KMS-11 (cell line): ENCODE data around the gene RFTN1.

Source experiments
- H2AFZ ChIP-seq: fragments of 200-600 bp; sonication (generic); 2 replicates; pipeline ENCODE4 v1.6.1; 2016; ENCODE audit warnings: antibody characterized with exemption, mixed run types, low read depth
- H3K27ac ChIP-seq: fragments of 200-600 bp; sonication (generic); 2 replicates; pipeline ENCODE4 v1.6.1; 2016; ENCODE audit warnings: mild to moderate bottlenecking, mixed run types
- H3K27me3 ChIP-seq: fragments of 200-600 bp; sonication (generic); 2 replicates; pipeline ENCODE4 v1.6.1; 2017; ENCODE audit warnings: mild to moderate bottlenecking, low read depth, mixed run types, moderate library complexity; ENCODE audit not compliant: insufficient read depth
- H3K36me3 ChIP-seq: fragments of 200-600 bp; sonication (generic); 2 replicates; pipeline ENCODE4 v1.6.1; 2017; ENCODE audit warnings: mild to moderate bottlenecking, mixed run types; ENCODE audit not compliant: insufficient read depth
- H3K4me1 ChIP-seq: fragments of 200-600 bp; sonication (generic); 2 replicates; pipeline ENCODE4 v1.6.1; 2016; ENCODE audit warnings: mild to moderate bottlenecking, low read depth, mixed run types; ENCODE audit not compliant: poor library complexity, severe bottlenecking
- H3K4me2 ChIP-seq: fragments of 200-600 bp; sonication (generic); 2 replicates; pipeline ENCODE4 v1.7.0; 2016; ENCODE audit warnings: mild to moderate bottlenecking, mixed run types
- H3K4me3 ChIP-seq: fragments of 200-600 bp; sonication (generic); IDR thresholded peaks from 2 replicates; pipeline ENCODE4 v1.6.1; 2017; ENCODE audit warnings: low read depth, low read length, mixed read lengths; ENCODE audit not compliant: insufficient read depth
- H3K79me2 ChIP-seq: fragments of 200-600 bp; sonication (generic); 2 replicates; pipeline ENCODE4 v1.6.1; 2016; ENCODE audit warnings: low read depth, mixed run types; ENCODE audit not compliant: insufficient read depth
- H3K9ac ChIP-seq: fragments of 200-600 bp; sonication (generic); 2 replicates; pipeline ENCODE4 v1.6.1; 2016; ENCODE audit warnings: mild to moderate bottlenecking, mixed run types
- H4K20me1 ChIP-seq: fragments of 200-600 bp; sonication (generic); 2 replicates; pipeline ENCODE4 v1.6.1; 2016; ENCODE audit warnings: mild to moderate bottlenecking, mixed run types; ENCODE audit not compliant: insufficient read depth
- CTCF ChIP-seq: fragments of 200-600 bp; sonication (generic); conservative IDR thresholded peaks from 2 replicates; pipeline ENCODE4 v1.6.1; 2017; ENCODE audit warnings: low read depth, mild to moderate bottlenecking, antibody characterized with exemption, low read length, moderate library complexity, mixed read lengths

Gene RFTN1

GRCh38 chr3:16429086-16429485 lies 84.4 kb downstream of the RFTN1 start:
- H2AFZ ChIP-seq, result no peak overlapping the region
- H3K27me3 ChIP-seq, result no peaks in the 10 kb centered on the region
- H3K4me3 ChIP-seq, result no peak overlapping the region
- no peak overlapping the region for H3K27ac ChIP-seq
- H3K36me3 ChIP-seq, result no peaks in the 10 kb centered on the region
- H4K20me1 ChIP-seq, result no peaks in the 10 kb centered on the region
- no peak overlapping the region for H3K9ac ChIP-seq
- H3K4me2 ChIP-seq, result no peak overlapping the region
- no peak for TF ChIP-seq CTCF
- no peaks in the 10 kb centered on the region for H3K79me2 ChIP-seq
- H3K4me1 ChIP-seq, result no peaks in the 10 kb centered on the region

- Histone ChIP-seq H4K20me1 (no peaks in the 10 kb centered on the region), H2AFZ (no peak overlapping the region), H3K9ac (no peak overlapping the region), H3K27me3 (no peaks in the 10 kb centered on the region), H3K4me2 (no peak overlapping the region), H3K36me3 (no peaks in the 10 kb centered on the region), H3K4me1 (no peaks in the 10 kb centered on the region), H3K79me2 (no peaks in the 10 kb centered on the region), H3K4me3 (no peak overlapping the region), H3K27ac (no peak overlapping the region)
- no peak for TF ChIP-seq CTCF
These were observed 84.9 kb downstream of the RFTN1 start for GRCh38 chr3:16428612-16429011.

GRCh38 chr3:16427103-16427965 lies 86.2 kb downstream of the RFTN1 start:
- no peaks in the 10 kb centered on the region for H3K4me1 ChIP-seq

GRCh38 chr3:16426665-16427064 lies 86.8 kb downstream of the RFTN1 start:
- no peak overlapping the region for H2AFZ ChIP-seq
- H3K27me3 ChIP-seq, result no peaks in the 10 kb centered on the region
- no peaks in the 10 kb centered on the region for H3K36me3 ChIP-seq
- H3K4me2 ChIP-seq, result no peak overlapping the region
- no peak overlapping the region for H3K27ac ChIP-seq
- no peaks in the 10 kb centered on the region for H3K79me2 ChIP-seq
- H4K20me1 ChIP-seq, result no peaks in the 10 kb centered on the region
- H3K9ac ChIP-seq, result no peak overlapping the region
- H3K4me3 ChIP-seq, result no peak overlapping the region
- no peak for TF ChIP-seq CTCF
- H3K4me1 ChIP-seq, result no peaks in the 10 kb centered on the region

More at GRCh38 chr3:16427103-16427965, 86.2 kb downstream of the RFTN1 start:
- Histone ChIP-seq H4K20me1 (no peaks in the 10 kb centered on the region), H3K27ac (no peak overlapping the region), H3K79me2 (no peaks in the 10 kb centered on the region), H3K9ac (no peak overlapping the region), H3K36me3 (no peaks in the 10 kb centered on the region), H2AFZ (no peak overlapping the region), H3K4me3 (no peak overlapping the region), H3K4me2 (no peak overlapping the region), H3K27me3 (no peaks in the 10 kb centered on the region)
- no peak for TF ChIP-seq CTCF
